Measurements from ENCODE around the gene NEAT1. TPM values are rescaled to one million over a fixed set of nuclear protein-coding genes. Genes with fewer than 3 reads are reported as not detected.

Gene NEAT1
- total RNA-seq, 4 donors from 2014 or later: 42.8 to 181 (median 96.0) TPM

DNA sequence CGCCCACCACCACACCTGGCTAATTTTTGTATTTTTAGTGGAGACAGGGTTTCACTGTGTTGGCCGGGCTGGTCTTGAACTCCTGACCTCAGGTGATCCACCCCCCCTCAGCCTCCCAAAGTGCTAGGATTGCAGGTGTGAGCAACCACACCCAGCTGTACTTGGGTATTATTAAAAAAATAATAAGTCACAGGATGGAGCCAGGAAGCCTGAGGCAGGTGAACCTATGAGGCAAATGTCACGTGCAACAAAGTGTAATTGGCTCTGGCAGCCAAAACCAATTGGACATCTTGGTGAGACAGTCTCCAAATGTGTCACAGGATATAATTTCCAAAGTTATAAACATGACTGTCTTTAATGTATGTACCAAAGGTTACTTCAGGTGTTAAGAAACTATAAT lies 52.3 kb downstream of the NEAT1 start:
- H3K27ac ChIP-seq (replicated peaks in 1 of 4): peak overlapping the region; percentile 45 to 99 (median 96)
- TF ChIP-seq POLR2A (IDR thresholded peaks at IDR 0.05; ENCODE audit: low read depth) (no peak), EP300 (IDR thresholded peaks at IDR 0.05) (no peak), CTCF (IDR thresholded peaks at IDR 0.05) (no peak), POLR2AphosphoS5 (IDR thresholded peaks at IDR 0.05) (no peak)
- no peaks in the 10 kb centered on the region for H3K9me3 ChIP-seq
- no peaks in the 10 kb centered on the region for H3K27me3 ChIP-seq
- intact Hi-C loops (cut with DNase I): loop anchor here (5.0 kb wide), 1 partner anchor 32 kb away; no protein-coding TSS in a partner anchor
- peaks cover 58 to 70% (median 69%) of the 10 kb centered on the region in 4 donors for H3K4me1 ChIP-seq
- no peak overlapping the region for H3K4me3 ChIP-seq
- no peak for DNase-seq (ENCODE audit: extremely low spot score)
- no peaks in the 10 kb centered on the region for H3K36me3 ChIP-seq
- 94% methylated on average over 3 of the region's 3 CpGs for WGBS

DNA sequence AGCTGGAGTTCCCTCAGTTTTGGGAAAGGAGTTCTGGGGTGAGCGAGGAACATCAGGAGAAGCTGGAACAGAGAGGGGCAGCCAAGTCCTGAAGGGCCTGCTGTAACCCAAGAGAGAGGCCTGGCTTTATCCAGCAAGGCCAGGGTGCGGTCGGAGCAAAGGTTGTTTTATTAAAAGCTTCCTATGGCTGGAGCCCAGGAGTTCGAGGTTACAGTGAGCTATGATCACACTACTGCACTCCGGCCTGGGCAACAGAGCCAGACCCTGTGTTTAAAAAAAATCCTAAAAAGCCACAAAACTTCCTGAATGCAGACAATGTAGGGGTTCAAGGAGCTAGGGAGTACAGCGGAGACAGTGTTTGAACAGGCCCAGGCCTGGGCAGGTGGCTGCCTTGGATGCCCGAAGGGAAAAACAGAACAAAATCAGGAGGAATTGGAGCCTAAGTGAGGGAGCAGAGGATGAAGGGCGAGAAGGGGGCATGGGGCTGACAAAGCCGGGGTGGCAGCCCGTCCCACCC lies 54.1 kb downstream of the NEAT1 start:
- TF ChIP-seq CTCF (IDR thresholded peaks at IDR 0.05) (no peak), POLR2AphosphoS5 (IDR thresholded peaks at IDR 0.05) (peak in 1 of 2 donors; percentile 0)
- 19% methylated on average over 10 of the region's 10 CpGs for WGBS
- Histone ChIP-seq H3K9me3 (no peaks in the 10 kb centered on the region), H3K4me1 (peaks cover 64 to 72% (median 70%) of the 10 kb centered on the region in 4 donors), H3K4me3 (peak overlapping the region; percentile 66 to 82 (median 74)), H3K36me3 (no peaks in the 10 kb centered on the region), H3K27ac (replicated peaks in 1 of 4) (peak overlapping the region; percentile 95 to 99 (median 98)), H3K27me3 (no peaks in the 10 kb centered on the region)
- intact Hi-C loops (cut with DNase I): no loop called here
- DNase-seq (ENCODE audit: extremely low spot score): no peak

DNA sequence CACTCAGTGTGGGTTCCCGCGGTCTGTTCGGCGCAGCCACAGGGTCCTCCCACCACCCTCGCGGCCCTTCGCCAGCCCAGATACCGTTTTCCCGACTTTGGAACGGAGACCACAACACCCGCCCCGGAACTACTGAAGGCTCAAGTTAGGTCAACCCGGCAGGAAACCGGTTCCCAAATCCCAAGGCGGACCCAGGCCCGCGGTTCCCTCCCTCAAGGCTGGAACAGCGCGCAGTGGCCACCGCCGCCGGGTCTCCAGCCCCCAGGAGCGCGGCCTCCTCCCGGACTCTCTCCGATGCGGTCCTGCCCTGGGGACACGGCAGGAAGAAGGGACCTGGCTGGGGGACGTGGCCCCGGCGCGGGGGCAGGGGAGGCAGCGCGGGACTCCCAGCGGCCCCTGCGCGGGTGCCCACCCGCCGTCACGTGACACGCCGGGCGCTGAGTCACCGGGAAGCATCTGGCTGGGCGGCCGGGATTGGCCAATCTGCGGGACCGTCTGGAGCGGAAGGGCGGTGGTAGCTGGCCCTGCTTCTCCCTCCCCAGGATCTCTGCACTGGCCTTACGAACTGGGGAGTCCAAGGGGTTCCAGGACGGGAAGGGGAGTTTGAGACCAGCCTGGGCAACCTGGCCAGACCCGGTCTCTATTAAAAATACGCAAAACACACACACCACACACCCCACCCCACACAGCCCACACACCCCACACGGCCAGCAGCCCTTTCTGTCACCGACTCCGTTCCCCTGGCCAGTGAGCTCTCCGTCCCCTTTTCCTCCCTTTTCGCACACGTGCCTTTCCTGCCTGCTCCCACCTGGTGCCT lies 54.8 kb downstream of the NEAT1 start:
- under 1% methylated on average over 16 of the region's 60 CpGs for WGBS
- peak overlapping the region; percentile 95 to 99 (median 98) for H3K27ac ChIP-seq (replicated peaks in 1 of 4)
- H3K4me3 ChIP-seq: peak overlapping the region; percentile 66 to 82 (median 74)
- intact Hi-C loops (cut with DNase I): no loop called here
- H3K36me3 ChIP-seq: no peaks in the 10 kb centered on the region
- peaks cover 68 to 74% (median 72%) of the 10 kb centered on the region in 4 donors for H3K4me1 ChIP-seq
- TF ChIP-seq POLR2AphosphoS5 (IDR thresholded peaks at IDR 0.05) (peak; percentile 99 to 100), CTCF (IDR thresholded peaks at IDR 0.05) (no peak), POLR2A (IDR thresholded peaks at IDR 0.05; ENCODE audit: low read depth) (peak; percentile 87), EP300 (IDR thresholded peaks at IDR 0.05) (no peak)
- peak; percentile 99 for DNase-seq (ENCODE audit: extremely low spot score)
- H3K27me3 ChIP-seq: no peaks in the 10 kb centered on the region
- H3K9me3 ChIP-seq: no peaks in the 10 kb centered on the region

GRCh38 chr11:65478388-65479183 lies 56.0 kb downstream of the NEAT1 start:
- no peak for DNase-seq (ENCODE audit: extremely low spot score)
- Histone ChIP-seq H3K4me1 (peaks cover 58 to 70% (median 67%) of the 10 kb centered on the region in 4 donors), H3K4me3 (peak overlapping the region; percentile 66 to 82 (median 74)), H3K27me3 (no peaks in the 10 kb centered on the region), H3K9me3 (no peaks in the 10 kb centered on the region), H3K27ac (replicated peaks in 1 of 4) (peak overlapping the region; percentile 95 to 99 (median 98)), H3K36me3 (no peaks in the 10 kb centered on the region)
- peak; percentile 65 to 84 for TF ChIP-seq POLR2AphosphoS5 (IDR thresholded peaks at IDR 0.05)
- TF ChIP-seq CTCF (IDR thresholded peaks at IDR 0.05): no peak
- TF ChIP-seq EP300 (IDR thresholded peaks at IDR 0.05): no peak
- peak; percentile 26 for TF ChIP-seq POLR2A (IDR thresholded peaks at IDR 0.05; ENCODE audit: low read depth)
- 32% methylated on average over 26 of the region's 33 CpGs for WGBS
- intact Hi-C loops (cut with DNase I): loop anchor here (2.0 kb wide), 1 partner anchor 58 kb away; no protein-coding TSS in a partner anchor

All from esophagus muscularis mucosa (tissue), 4 donors.